Duodenal mucosa (tissue), 2 donors: ENCODE results near the gene VSTM2L.
"Not testable (repeated sequence)": the region's sequence is repeated elsewhere in the genome, so short reads cannot be mapped to it uniquely, and the experiment has no call there.

Source experiments
- H3K27ac ChIP-seq: one replicate; pipeline ENCODE4 v1.7.0; 2013; ENCODE audit warnings: low read depth, low read length
- H3K27me3 ChIP-seq, 2 donors: one replicate each; pipeline ENCODE4 v1.7.0; 2013; ENCODE audit warnings: low read length in 2 of 2, control low read depth in 1 of 2; ENCODE audit not compliant: insufficient read depth in 2 of 2, control insufficient read depth in 1 of 2
- H3K36me3 ChIP-seq, 2 donors: one replicate each; pipeline ENCODE4 v1.7.0; 2013; ENCODE audit warnings: low read length in 2 of 2, control low read depth in 1 of 2; ENCODE audit not compliant: insufficient read depth in 2 of 2, control insufficient read depth in 1 of 2
- H3K4me1 ChIP-seq, 2 donors: one replicate each; pipeline ENCODE4 v1.7.0; 2013; ENCODE audit warnings: low read length in 2 of 2, control low read depth in 1 of 2; ENCODE audit not compliant: insufficient read depth in 2 of 2, control insufficient read depth in 1 of 2
- H3K4me3 ChIP-seq, 2 donors: one replicate each; pipeline ENCODE4 v1.7.0; 2013; ENCODE audit warnings: low read length in 2 of 2, low read depth in 1 of 2
- H3K9ac ChIP-seq, 2 donors: one replicate each; pipeline ENCODE4 v1.7.0; 2013; ENCODE audit warnings: low read length in 2 of 2, low read depth in 1 of 2
- H3K9me3 ChIP-seq, 2 donors: one replicate each; pipeline ENCODE4 v1.7.0; 2013; ENCODE audit warnings: low read length in 2 of 2, control low read depth in 1 of 2; ENCODE audit not compliant: control insufficient read depth in 1 of 2

The VSTM2L gene

GRCh38 chr20:37963483-37963882 is 60.6 kb downstream of the VSTM2L start:
- H3K9ac ChIP-seq, H3K27ac ChIP-seq, H3K4me1 ChIP-seq, H3K9me3 ChIP-seq, H3K4me3 ChIP-seq, H3K27me3 ChIP-seq, H3K36me3 ChIP-seq: not testable (repeated sequence)

- Histone ChIP-seq H3K4me3 (no peak overlapping the region), H3K27ac (no peak overlapping the region), H3K4me1 (no peaks in the 10 kb centered on the region)
These were observed 66.0 kb downstream of the VSTM2L start for GRCh38 chr20:37968841-37969401.

GRCh38 chr20:37969949-37970855 is 67.3 kb downstream of the VSTM2L start:
- no peaks in the 10 kb centered on the region for H3K27me3 ChIP-seq
- no peaks in the 10 kb centered on the region for H3K36me3 ChIP-seq
- H3K27ac ChIP-seq: no peak overlapping the region
- H3K4me3 ChIP-seq: no peak overlapping the region
- peaks cover 0 to 3% of the 10 kb centered on the region in 2 donors for H3K9me3 ChIP-seq
- no peak overlapping the region for H3K9ac ChIP-seq
- H3K4me1 ChIP-seq: no peaks in the 10 kb centered on the region

More at GRCh38 chr20:37968841-37969401, 66.0 kb downstream of the VSTM2L start:
- H3K36me3 ChIP-seq: no peaks in the 10 kb centered on the region
- H3K27me3 ChIP-seq: no peaks in the 10 kb centered on the region
- peaks cover 0 to 3% of the 10 kb centered on the region in 2 donors for H3K9me3 ChIP-seq
- H3K9ac ChIP-seq: no peak overlapping the region

GRCh38 chr20:37970856-37971245 is 67.9 kb downstream of the VSTM2L start:
- no peak overlapping the region for H3K4me3 ChIP-seq
- no peaks in the 10 kb centered on the region for H3K36me3 ChIP-seq
- H3K27me3 ChIP-seq: no peaks in the 10 kb centered on the region
- H3K9ac ChIP-seq: no peak overlapping the region
- no peaks in the 10 kb centered on the region for H3K4me1 ChIP-seq
- H3K27ac ChIP-seq: no peak overlapping the region
- peaks cover 0 to 3% of the 10 kb centered on the region in 2 donors for H3K9me3 ChIP-seq

- Histone ChIP-seq H3K4me1 (no peaks in the 10 kb centered on the region), H3K4me3 (no peak overlapping the region), H3K9me3 (peaks cover 0 to 3% of the 10 kb centered on the region in 2 donors), H3K9ac (no peak overlapping the region), H3K27me3 (no peaks in the 10 kb centered on the region), H3K27ac (no peak overlapping the region), H3K36me3 (no peaks in the 10 kb centered on the region)
These were observed 68.7 kb downstream of the VSTM2L start for GRCh38 chr20:37971561-37972127.

GRCh38 chr20:37972256-37973058 is 69.5 kb downstream of the VSTM2L start:
- H3K9me3 ChIP-seq: no peaks in the 10 kb centered on the region
- no peak overlapping the region for H3K27ac ChIP-seq
- H3K36me3 ChIP-seq: no peaks in the 10 kb centered on the region
- no peaks in the 10 kb centered on the region for H3K4me1 ChIP-seq
- H3K4me3 ChIP-seq: no peak overlapping the region
- no peaks in the 10 kb centered on the region for H3K27me3 ChIP-seq
- H3K9ac ChIP-seq: no peak overlapping the region

- no peaks in the 10 kb centered on the region for H3K36me3 ChIP-seq
- H3K4me1 ChIP-seq: no peaks in the 10 kb centered on the region
- H3K27me3 ChIP-seq: no peaks in the 10 kb centered on the region
- no peaks in the 10 kb centered on the region for H3K9me3 ChIP-seq
- no peak overlapping the region for H3K4me3 ChIP-seq
- H3K27ac ChIP-seq: no peak overlapping the region
- no peak overlapping the region for H3K9ac ChIP-seq
These were observed 70.4 kb downstream of the VSTM2L start for GRCh38 chr20:37973059-37973910.

- H3K27ac ChIP-seq: no peak overlapping the region
- no peaks in the 10 kb centered on the region for H3K4me1 ChIP-seq
- peaks cover 4 to 5% of the 10 kb centered on the region in 2 donors for H3K36me3 ChIP-seq
- no peaks in the 10 kb centered on the region for H3K9me3 ChIP-seq
- no peak overlapping the region for H3K9ac ChIP-seq
- H3K4me3 ChIP-seq: no peak overlapping the region
- H3K27me3 ChIP-seq: no peaks in the 10 kb centered on the region
These were observed 74.0 kb downstream of the VSTM2L start for GRCh38 chr20:37976887-37977286.

- Histone ChIP-seq H3K27me3 (no peaks in the 10 kb centered on the region), H3K4me3 (no peak overlapping the region), H3K4me1 (no peaks in the 10 kb centered on the region), H3K27ac (no peak overlapping the region), H3K36me3 (peaks cover 4 to 6% of the 10 kb centered on the region in 2 donors), H3K9ac (no peak overlapping the region), H3K9me3 (no peaks in the 10 kb centered on the region)
These were observed 74.4 kb downstream of the VSTM2L start for GRCh38 chr20:37977338-37977737.
